Activated naive CD8-positive, alpha-beta T cell (primary cell): ENCODE data around the gene ADAMTSL2.

Experiments
- H3K27ac Mint-ChIP-seq: one replicate; pipeline ENCODE4 v1.8.0; 2021; ENCODE audit warnings: mixed read lengths
- H3K27me3 Mint-ChIP-seq: one replicate; pipeline ENCODE4 v1.8.0; 2021; ENCODE audit warnings: mixed read lengths
- H3K36me3 Mint-ChIP-seq: one replicate; pipeline ENCODE4 v1.8.0; 2021; ENCODE audit warnings: mixed read lengths
- H3K4me1 Mint-ChIP-seq: one replicate; pipeline ENCODE4 v1.8.0; 2021; ENCODE audit warnings: low read depth, mixed read lengths
- H3K4me3 Mint-ChIP-seq: one replicate; pipeline ENCODE4 v1.8.0; 2021; ENCODE audit warnings: mild to moderate bottlenecking, mixed read lengths
- H3K9me3 Mint-ChIP-seq: one replicate; pipeline ENCODE4 v1.8.0; 2021; ENCODE audit warnings: low read depth, mixed read lengths

The ADAMTSL2 gene

GRCh38 chr9:133511607-133512006, 22.9 kb upstream of the ADAMTSL2 start:
- Mint-ChIP-seq H3K9me3 (no peaks in the 10 kb centered on the region), H3K36me3 (no peaks in the 10 kb centered on the region), H3K27ac (no peak overlapping the region), H3K27me3 (no peaks in the 10 kb centered on the region), H3K4me3 (no peak overlapping the region), H3K4me1 (peaks cover 26% of the 10 kb centered on the region)

DNA sequence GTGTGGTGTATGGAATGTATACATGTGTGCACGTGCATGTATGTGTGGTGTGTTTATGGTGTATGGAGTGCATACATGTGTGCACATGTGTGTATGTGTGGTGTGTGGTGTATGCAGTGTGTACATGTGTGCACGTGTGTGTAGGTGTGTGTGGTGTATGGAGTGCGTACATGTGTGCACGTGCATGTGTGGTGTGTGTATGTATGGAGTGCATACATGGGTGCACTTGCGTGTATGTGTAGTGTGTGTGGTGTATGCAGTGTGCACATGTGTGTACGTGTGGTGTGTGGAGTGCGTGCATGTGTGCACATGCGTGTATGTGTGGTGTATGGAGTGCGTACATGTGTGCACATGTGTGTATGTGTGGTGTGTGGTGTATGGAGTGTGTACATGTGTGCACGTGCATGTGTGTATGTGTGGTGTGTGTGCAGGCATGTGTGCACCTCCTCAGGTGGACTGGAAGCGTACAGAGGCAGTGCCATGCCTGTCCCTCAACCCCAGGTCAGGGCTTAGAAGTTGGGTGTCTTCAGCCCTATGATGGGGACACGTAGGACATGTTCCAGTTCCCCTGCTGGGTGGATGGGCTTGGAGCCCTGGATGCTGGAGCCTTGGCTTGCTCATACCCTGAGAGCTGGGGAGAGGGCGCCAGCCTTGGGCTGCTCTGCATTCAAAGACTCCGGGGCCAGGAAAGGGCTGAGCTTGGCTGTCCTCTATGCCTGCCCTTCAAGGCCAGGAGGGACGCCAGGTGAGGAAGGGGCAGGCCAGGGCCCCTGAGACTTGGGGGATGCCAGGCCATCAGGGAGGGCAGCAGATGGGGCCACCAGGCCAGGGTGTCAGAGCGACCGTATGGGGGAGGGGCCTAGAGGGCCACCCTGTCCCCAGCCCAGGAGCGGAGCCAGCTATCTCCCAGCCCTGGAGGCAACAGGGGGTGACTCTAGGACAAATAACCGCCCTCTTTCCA, 22.0 kb upstream of the ADAMTSL2 start:
- Mint-ChIP-seq H3K9me3 (no peaks in the 10 kb centered on the region), H3K36me3 (no peaks in the 10 kb centered on the region), H3K4me1 (peaks cover 23% of the 10 kb centered on the region), H3K27me3 (no peaks in the 10 kb centered on the region), H3K4me3 (no peak overlapping the region), H3K27ac (no peak overlapping the region)

DNA sequence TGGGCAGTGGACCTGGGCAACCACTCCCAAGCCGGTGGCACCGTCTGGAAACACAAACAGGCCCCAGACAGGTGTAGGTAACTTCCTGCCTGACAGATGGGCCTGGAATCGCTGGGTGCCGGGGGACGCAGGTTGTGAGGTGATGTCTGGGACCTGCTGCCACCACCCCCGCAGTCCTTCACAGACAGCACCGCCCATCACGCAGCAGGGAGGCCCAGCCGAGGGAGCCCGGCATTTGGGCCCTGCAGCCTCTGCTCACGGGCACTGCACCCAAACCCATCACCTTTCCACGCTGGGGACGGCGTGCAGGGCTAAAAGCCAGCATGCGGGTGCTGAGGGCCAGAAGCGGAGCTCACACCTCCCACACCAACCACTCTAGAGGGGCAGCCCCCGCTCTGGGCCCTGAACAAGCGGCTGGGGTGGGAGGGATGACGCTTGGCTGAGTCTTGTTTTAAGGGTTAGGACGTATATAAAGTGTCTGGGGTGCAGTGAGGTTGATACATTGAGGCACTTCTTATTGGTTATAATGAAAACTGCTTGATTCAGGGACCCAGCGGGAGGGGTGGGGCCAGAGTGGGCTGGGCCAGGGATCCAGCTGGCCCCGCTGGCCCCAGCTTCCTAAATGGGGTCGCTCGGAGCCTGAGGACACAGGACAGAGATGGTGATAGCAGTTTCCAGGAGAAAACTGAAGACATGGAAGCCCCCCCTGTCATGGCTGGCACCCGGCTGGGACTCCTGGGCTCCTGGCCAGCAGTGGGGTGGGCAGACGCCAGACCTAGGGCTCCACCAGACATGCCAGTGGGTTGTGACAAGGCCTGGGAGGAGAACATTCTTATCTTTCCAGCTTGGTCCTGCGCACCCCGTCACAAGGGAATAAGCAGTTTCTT, 21.0 kb upstream of the ADAMTSL2 start:
- Mint-ChIP-seq H3K4me1 (peaks cover 17% of the 10 kb centered on the region), H3K27me3 (no peaks in the 10 kb centered on the region), H3K9me3 (no peaks in the 10 kb centered on the region), H3K27ac (no peak overlapping the region), H3K36me3 (no peaks in the 10 kb centered on the region), H3K4me3 (no peak overlapping the region)

GRCh38 chr9:133514460-133515239, 19.9 kb upstream of the ADAMTSL2 start:
- Mint-ChIP-seq H3K4me1 (peaks cover 7% of the 10 kb centered on the region), H3K36me3 (no peaks in the 10 kb centered on the region), H3K9me3 (no peaks in the 10 kb centered on the region), H3K27ac (no peak overlapping the region), H3K27me3 (no peaks in the 10 kb centered on the region), H3K4me3 (no peak overlapping the region)

DNA sequence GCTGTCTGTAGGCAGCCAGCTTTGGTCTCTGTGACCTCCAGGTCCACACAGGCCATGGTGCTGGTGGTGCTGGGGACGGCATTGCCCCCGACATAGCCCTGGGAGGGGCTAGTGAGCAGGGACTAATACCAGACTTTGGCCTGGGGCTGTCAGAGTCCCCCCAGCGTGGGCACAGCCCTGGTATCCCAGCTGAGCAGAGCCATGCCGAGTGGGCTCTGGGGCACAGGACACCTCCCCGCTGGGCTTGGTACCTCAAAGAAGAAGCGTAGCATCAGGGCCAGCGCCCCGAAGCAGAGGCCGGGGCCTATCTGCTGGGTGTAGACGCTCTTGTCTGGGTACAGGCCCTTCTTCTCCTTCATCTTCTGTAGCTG, 19.3 kb upstream of the ADAMTSL2 start:
- Mint-ChIP-seq H3K27me3 (no peaks in the 10 kb centered on the region), H3K27ac (no peak overlapping the region), H3K9me3 (no peaks in the 10 kb centered on the region), H3K4me1 (peaks cover 2% of the 10 kb centered on the region), H3K4me3 (no peak overlapping the region), H3K36me3 (no peaks in the 10 kb centered on the region)

DNA sequence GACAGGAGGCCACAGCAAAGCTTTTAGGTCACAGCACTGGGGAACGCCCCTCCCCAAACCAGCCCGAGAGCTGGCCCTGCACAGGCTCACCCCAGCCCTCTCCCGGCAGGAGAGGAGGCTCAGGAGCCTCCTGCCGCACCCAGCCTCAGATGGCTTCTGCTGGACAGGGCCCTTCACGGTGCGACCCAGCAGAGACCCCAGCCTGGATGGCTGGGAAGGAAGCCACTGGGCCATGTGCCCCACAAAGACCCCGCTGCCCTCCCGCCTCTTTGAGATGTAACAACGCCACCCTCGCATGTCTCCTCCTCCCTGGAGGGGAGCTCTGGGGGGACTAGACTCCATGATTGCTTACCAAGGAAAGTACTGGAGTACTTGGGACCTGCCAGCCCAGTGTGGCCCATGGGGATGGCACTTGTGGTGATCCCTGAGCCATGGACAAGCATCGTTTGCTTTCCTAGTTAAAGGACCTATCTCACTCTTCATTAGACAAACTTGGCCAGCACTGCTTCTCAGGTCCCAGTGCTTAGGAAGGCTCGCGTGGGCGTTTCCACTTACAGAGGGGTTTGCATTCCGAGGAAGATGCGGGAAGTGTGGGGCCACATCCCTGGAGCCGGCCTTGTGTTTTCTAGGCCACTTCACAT, 18.8 kb upstream of the ADAMTSL2 start:
- H3K4me3 Mint-ChIP-seq = no peak overlapping the region
- H3K36me3 Mint-ChIP-seq = no peaks in the 10 kb centered on the region
- no peaks in the 10 kb centered on the region for H3K27me3 Mint-ChIP-seq
- peaks cover under 1% of the 10 kb centered on the region for H3K4me1 Mint-ChIP-seq
- H3K27ac Mint-ChIP-seq = no peak overlapping the region
- no peaks in the 10 kb centered on the region for H3K9me3 Mint-ChIP-seq

- Mint-ChIP-seq H3K27ac (no peak overlapping the region), H3K36me3 (no peaks in the 10 kb centered on the region), H3K9me3 (no peaks in the 10 kb centered on the region), H3K27me3 (no peaks in the 10 kb centered on the region), H3K4me3 (no peak overlapping the region), H3K4me1 (no peaks in the 10 kb centered on the region)
Measured at GRCh38 chr9:133516256-133516960, 18.1 kb upstream of the ADAMTSL2 start.

GRCh38 chr9:133516961-133517350, 17.5 kb upstream of the ADAMTSL2 start:
- no peak overlapping the region for H3K27ac Mint-ChIP-seq
- H3K4me1 Mint-ChIP-seq = no peaks in the 10 kb centered on the region
- no peaks in the 10 kb centered on the region for H3K9me3 Mint-ChIP-seq
- H3K36me3 Mint-ChIP-seq = no peaks in the 10 kb centered on the region
- H3K4me3 Mint-ChIP-seq = no peak overlapping the region
- H3K27me3 Mint-ChIP-seq = no peaks in the 10 kb centered on the region

DNA sequence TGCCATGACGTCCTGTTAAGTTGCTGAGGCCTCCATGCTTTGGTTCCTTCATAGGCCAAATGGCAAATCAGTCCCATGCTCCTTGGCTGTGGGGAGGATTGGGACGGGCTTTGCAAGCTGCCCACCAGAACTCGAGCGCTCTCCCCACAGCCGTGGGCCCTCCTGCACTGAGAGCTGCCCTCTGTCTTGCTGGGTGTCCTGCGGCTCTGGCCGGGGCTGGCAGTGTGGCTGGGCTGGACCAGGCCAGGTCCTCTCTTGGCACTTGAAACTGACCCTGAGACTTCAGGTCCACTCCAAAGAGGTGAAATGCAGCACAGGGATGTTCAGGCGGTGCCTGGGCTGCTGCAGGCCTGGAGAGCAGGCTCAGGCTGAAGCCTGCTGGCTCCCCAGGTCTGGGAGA, 16.8 kb upstream of the ADAMTSL2 start:
- Mint-ChIP-seq H3K27ac (no peak overlapping the region), H3K36me3 (no peaks in the 10 kb centered on the region), H3K27me3 (no peaks in the 10 kb centered on the region), H3K4me1 (no peaks in the 10 kb centered on the region), H3K4me3 (no peak overlapping the region), H3K9me3 (no peaks in the 10 kb centered on the region)

GRCh38 chr9:133518200-133518599, 16.3 kb upstream of the ADAMTSL2 start:
- Mint-ChIP-seq H3K27me3 (no peaks in the 10 kb centered on the region), H3K9me3 (no peaks in the 10 kb centered on the region), H3K27ac (no peak overlapping the region), H3K4me3 (no peak overlapping the region), H3K36me3 (no peaks in the 10 kb centered on the region), H3K4me1 (no peaks in the 10 kb centered on the region)

- no peaks in the 10 kb centered on the region for H3K4me1 Mint-ChIP-seq
- no peaks in the 10 kb centered on the region for H3K27me3 Mint-ChIP-seq
- H3K27ac Mint-ChIP-seq = no peak overlapping the region
- no peaks in the 10 kb centered on the region for H3K9me3 Mint-ChIP-seq
- no peaks in the 10 kb centered on the region for H3K36me3 Mint-ChIP-seq
- H3K4me3 Mint-ChIP-seq = no peak overlapping the region
Measured at GRCh38 chr9:133518706-133519449, 15.6 kb upstream of the ADAMTSL2 start.

GRCh38 chr9:133519693-133520092, 14.8 kb upstream of the ADAMTSL2 start:
- Mint-ChIP-seq H3K36me3 (no peaks in the 10 kb centered on the region), H3K4me1 (no peaks in the 10 kb centered on the region), H3K4me3 (no peak overlapping the region), H3K27me3 (no peaks in the 10 kb centered on the region), H3K9me3 (no peaks in the 10 kb centered on the region), H3K27ac (no peak overlapping the region)

GRCh38 chr9:133520121-133520835, 14.2 kb upstream of the ADAMTSL2 start:
- Mint-ChIP-seq H3K9me3 (no peaks in the 10 kb centered on the region), H3K27ac (no peak overlapping the region), H3K4me3 (no peak overlapping the region), H3K27me3 (no peaks in the 10 kb centered on the region), H3K4me1 (no peaks in the 10 kb centered on the region), H3K36me3 (no peaks in the 10 kb centered on the region)
